Activated naive CD4-positive, alpha-beta T cell treated with anti-CD3 and anti-CD28 coated beads for 36 hours (primary cell): ENCODE data around the gene SAMD1. TPM values are rescaled to one million over a fixed set of nuclear protein-coding genes. Genes with fewer than 3 reads are reported as not detected.

ENCODE experiments used
- CTCF ChIA-PET: fragments of 350-600 bp; sonication (Branson Sonifier 250); formaldehyde crosslinking; loops from one replicate; lab custom pipeline; 2021; ENCODE audit warnings: antibody characterized with exemption; lab: Charles Lee
- DNase-seq: peaks from one replicate; pipeline ENCODE4 v3.0.0-alpha.2; 2020
- H3K27ac Mint-ChIP-seq: one replicate; pipeline ENCODE4 v1.8.0; 2021; ENCODE audit warnings: mild to moderate bottlenecking, mixed read lengths
- H3K27me3 Mint-ChIP-seq: one replicate; pipeline ENCODE4 v1.8.0; 2021; ENCODE audit warnings: low read depth, mixed read lengths
- H3K36me3 Mint-ChIP-seq: one replicate; pipeline ENCODE4 v1.8.0; 2021; ENCODE audit warnings: low read depth, mixed read lengths
- H3K4me1 Mint-ChIP-seq: one replicate; pipeline ENCODE4 v1.8.0; 2021; ENCODE audit warnings: low read depth, mixed read lengths
- H3K4me3 Mint-ChIP-seq: one replicate; pipeline ENCODE4 v1.8.0; 2021; ENCODE audit warnings: mild to moderate bottlenecking, moderate library complexity, mixed read lengths
- H3K9me3 Mint-ChIP-seq: one replicate; pipeline ENCODE4 v1.8.0; 2021; ENCODE audit warnings: mixed read lengths
- intact Hi-C: fragments of 100-400 bp; cut with micrococcal nuclease; formaldehyde crosslinking; loops from one replicate; pipeline ENCODE4 v1.15.1; 2023
- total RNA-seq, 2 experiments: library from RNA; stranded (reverse); gene quantifications; one replicate each; pipeline ENCODE4 v1.2.3, GENCODE V29; 2021

Gene SAMD1
- total RNA-seq, 2 experiments from 2014 or later = 50.9 to 53.0 TPM

DNA sequence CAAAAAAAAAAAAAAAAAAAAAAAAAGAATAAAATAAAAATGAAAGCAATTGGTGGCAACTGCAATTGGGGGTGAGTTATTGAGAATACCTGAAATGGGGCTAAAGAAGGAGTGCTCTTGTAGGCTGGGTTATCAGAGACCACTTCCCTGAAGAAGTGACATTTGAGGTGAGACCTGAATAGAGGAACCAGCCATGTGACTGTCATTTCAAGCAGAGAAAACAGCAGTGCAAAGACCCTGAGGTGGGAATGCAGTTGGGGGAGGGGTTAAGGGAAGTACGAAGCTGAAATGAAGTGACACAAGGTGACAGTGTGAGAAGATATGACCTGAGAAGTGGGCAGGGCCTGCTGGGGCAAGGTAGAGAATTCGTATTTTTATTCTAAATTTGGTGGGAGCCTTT is 24.4 kb downstream of the SAMD1 start:
- intact Hi-C loops = no loop called here
- CTCF ChIA-PET = interaction anchor here (0.6 to 1.0 kb wide), 3 partner anchors 23 to 187 kb away, joined by 3 to 4 read pairs (median 3); no protein-coding TSS in a partner anchor
- Mint-ChIP-seq H3K27ac (no peak overlapping the region), H3K4me1 (no peaks in the 10 kb centered on the region), H3K27me3 (peaks cover 4% of the 10 kb centered on the region), H3K4me3 (no peak overlapping the region), H3K9me3 (no peaks in the 10 kb centered on the region), H3K36me3 (no peaks in the 10 kb centered on the region)
- no peak for DNase-seq

DNA sequence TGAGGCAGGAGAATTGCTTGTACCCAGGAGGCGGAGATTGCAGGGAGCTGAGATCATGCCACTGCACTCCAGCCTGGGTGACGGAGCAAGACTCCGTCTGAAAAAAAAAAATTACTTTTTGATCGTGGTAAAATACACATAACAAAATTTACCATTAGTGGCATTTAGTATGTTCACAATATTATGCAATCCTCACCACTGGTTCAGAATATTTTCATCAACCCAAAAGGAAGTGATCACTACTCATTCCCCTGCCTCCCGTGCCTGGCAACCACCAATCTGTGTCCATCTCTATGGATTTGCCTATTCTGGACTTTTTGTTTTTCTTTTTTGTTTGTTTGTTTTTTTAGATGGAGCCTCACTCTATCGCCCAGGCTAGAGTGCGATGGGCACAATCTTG is 27.4 kb downstream of the SAMD1 start:
- no peak overlapping the region for H3K27ac Mint-ChIP-seq
- H3K9me3 Mint-ChIP-seq = no peaks in the 10 kb centered on the region
- intact Hi-C loops = no loop called here
- H3K4me1 Mint-ChIP-seq = peaks cover 12% of the 10 kb centered on the region
- CTCF ChIA-PET = interaction anchor here (0.7 to 1.2 kb wide), 3 partner anchors 8 to 10 kb away, joined by 3 to 4 read pairs (median 3); no protein-coding TSS in a partner anchor
- H3K27me3 Mint-ChIP-seq = peaks cover 28% of the 10 kb centered on the region
- DNase-seq = no peak
- H3K4me3 Mint-ChIP-seq = no peak overlapping the region
- H3K36me3 Mint-ChIP-seq = no peaks in the 10 kb centered on the region

DNA sequence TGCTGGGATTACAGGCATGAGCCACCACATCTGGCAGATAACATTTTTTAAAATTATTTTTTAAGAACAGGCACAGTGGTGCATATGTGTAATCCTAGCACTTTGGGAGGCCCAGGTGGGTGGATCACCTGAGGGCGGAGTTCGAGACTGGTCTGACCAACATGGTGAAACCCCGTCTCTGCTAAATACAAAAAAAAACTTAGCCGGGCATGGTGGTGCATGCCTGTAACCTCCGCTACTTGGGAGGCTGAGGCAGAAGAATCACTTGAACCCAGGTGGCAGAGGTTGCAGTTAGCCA is 28.0 kb downstream of the SAMD1 start:
- no peak overlapping the region for H3K4me3 Mint-ChIP-seq
- H3K36me3 Mint-ChIP-seq = no peaks in the 10 kb centered on the region
- DNase-seq = no peak
- no peaks in the 10 kb centered on the region for H3K9me3 Mint-ChIP-seq
- peaks cover 17% of the 10 kb centered on the region for H3K4me1 Mint-ChIP-seq
- no peak overlapping the region for H3K27ac Mint-ChIP-seq
- intact Hi-C loops = no loop called here
- H3K27me3 Mint-ChIP-seq = peaks cover 33% of the 10 kb centered on the region
- CTCF ChIA-PET = interaction anchor here (0.7 to 1.2 kb wide), 2 partner anchors 9 to 10 kb away, joined by 3 read pairs; no protein-coding TSS in a partner anchor

DNA sequence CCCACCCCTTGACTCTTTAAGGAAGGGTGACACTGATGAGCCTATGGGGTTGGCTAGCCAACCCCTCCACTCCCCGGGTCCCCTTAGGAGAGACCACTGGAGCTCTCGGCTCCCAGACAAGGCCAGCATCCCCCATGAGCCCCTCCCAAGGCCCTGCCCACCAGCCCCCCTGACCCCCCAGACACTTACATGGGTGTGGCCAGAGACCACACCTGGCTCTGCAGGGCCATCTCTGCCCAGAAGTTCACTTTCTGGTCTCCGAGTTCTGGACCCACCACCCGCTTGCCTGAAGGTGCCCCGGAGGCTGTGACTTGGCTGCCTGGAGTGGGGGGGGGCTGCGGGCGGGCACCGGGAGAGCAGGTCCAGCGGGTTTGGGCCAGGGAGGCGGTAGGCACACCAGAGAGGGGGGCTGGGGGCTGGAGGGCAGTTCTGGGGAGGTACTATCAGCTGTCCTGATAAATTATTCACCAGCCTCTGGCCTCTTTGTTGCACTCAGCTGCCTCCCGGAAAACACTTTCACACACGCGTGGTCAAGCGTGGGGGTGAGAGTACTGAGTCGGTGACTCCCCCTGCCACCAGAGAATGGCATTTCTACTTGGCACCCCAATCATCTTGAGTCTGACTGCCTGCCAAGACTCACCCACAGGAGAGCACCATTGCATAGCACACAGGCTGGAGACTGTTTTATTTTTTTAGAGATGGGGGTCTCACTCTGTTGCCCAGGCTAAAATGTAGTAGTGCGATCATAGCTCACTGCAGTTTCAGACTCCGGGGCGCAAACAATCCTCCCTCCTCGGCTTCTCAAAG is 28.6 kb downstream of the SAMD1 start, which contains the start of gene PALM3:
Gene PALM3, minus strand, starts transcription at position 326 of the 807 bp plus-strand sequence. Its CDS starts 96 bp downstream, at position 230.
- H3K27ac Mint-ChIP-seq = no peak within 1 kb of the TSS
- H3K27me3 Mint-ChIP-seq = peaks cover 34% of the 10 kb centered on the region
- intact Hi-C loops = no loop called here
- no peak within 1 kb of the TSS for H3K4me3 Mint-ChIP-seq
- CTCF ChIA-PET = interaction anchor here (1.2 kb wide), 1 partner anchor 10 kb away, joined by 3 read pairs; no protein-coding TSS in a partner anchor
- H3K9me3 Mint-ChIP-seq = no peaks in the 10 kb centered on the region
- peaks cover 17% of the 10 kb centered on the region for H3K4me1 Mint-ChIP-seq
- DNase-seq = no peak
- no peaks in the 10 kb centered on the region for H3K36me3 Mint-ChIP-seq

DNA sequence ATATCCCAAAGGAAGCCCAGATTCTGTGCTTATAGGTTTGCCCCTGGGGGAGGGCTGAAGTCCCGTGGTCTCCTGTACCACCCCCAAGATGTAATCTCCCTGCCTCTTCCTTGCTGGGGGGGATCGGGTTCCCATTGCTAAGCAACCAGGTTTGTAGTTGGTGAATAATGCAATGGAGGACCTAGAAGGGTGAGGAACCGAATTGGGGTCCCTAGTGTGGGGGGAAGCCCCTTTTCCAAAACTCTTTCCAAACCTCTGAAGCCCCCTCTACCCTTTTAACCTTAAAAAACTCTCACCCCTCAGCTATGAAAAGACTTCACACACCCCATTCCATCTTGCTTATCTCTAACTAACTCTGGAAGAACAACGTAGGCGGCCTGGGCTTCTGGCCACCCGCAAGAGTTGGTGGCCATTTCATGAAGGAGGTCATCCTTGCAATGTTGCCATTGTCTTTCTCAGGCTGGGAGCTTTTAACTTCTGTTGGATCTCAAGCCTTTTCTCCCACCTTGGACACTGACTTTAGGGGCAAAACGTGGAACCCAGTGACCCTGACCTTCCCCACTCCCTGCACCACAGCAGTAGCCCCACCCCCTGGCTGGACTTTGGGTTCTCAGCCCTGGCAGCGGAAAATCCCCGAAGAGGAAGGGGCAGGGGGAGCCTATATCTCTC is 29.3 kb downstream of the SAMD1 start:
- DNase-seq = no peak
- H3K36me3 Mint-ChIP-seq = no peaks in the 10 kb centered on the region
- H3K4me1 Mint-ChIP-seq = peaks cover 17% of the 10 kb centered on the region
- H3K27ac Mint-ChIP-seq = no peak overlapping the region
- H3K27me3 Mint-ChIP-seq = peaks cover 37% of the 10 kb centered on the region
- CTCF ChIA-PET = interaction anchor here (1.2 to 5.9 kb wide), 6 partner anchors 9 to 182 kb away, joined by 3 to 55 read pairs (median 12); partner anchors contain the start of gene MISP3
- H3K9me3 Mint-ChIP-seq = no peaks in the 10 kb centered on the region
- intact Hi-C loops = no loop called here
- H3K4me3 Mint-ChIP-seq = no peak overlapping the region

DNA sequence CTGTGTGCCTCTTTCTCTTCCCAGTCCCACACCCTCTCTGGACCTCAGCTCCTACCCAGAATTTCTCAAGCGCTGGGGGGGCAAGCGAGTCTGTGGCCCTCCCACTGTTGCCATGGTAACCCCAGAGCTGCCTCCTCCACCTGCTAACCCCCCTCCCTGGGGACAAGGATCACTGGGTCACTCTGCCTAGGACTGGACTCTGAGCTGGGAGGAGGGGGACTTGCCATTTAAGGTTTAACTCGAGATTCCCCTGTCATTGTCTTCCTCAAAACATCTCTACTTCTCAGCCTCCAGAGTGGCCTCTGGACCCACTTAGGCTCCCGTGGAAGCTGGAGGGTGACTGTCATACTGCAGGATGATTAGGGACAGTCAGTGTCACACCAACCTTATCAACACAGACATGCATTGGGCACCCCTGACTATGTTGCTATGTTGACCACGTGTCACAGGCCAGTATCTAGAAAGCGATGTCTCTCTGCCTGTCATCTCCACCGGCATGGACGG is 30.8 kb downstream of the SAMD1 start:
- H3K27me3 Mint-ChIP-seq = peaks cover 37% of the 10 kb centered on the region
- H3K36me3 Mint-ChIP-seq = no peaks in the 10 kb centered on the region
- H3K4me3 Mint-ChIP-seq = no peak overlapping the region
- CTCF ChIA-PET = interaction anchor here (0.8 to 5.9 kb wide), 20 partner anchors 8 to 222 kb away, joined by 3 to 55 read pairs (median 6); partner anchors contain the start of genes BRME1, CC2D1A, IL27RA and MISP3
- intact Hi-C loops = no loop called here
- DNase-seq = no peak
- H3K27ac Mint-ChIP-seq = no peak overlapping the region
- peaks cover 17% of the 10 kb centered on the region for H3K4me1 Mint-ChIP-seq
- no peaks in the 10 kb centered on the region for H3K9me3 Mint-ChIP-seq

DNA sequence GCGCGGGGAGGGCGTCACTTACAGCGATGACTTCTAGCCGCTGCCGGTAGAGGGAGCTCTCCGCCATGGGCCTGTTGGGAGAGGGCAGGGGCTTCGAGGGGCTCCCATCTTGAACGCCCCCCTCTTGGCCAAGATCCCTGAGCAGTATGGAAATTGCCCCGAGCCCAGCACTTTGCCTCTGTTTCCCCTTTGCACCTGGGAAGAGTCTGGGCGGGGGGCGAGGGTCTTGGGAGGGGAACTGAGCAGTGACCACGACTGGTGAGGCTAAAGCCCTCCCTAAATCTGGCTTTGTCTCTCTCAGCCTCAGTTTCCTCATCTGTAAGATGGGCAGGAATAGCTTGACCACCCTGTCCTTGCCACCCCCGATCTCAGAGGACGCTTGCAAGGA is 31.5 kb downstream of the SAMD1 start:
- DNase-seq = peak; percentile 53
- CTCF ChIA-PET = interaction anchor here (0.5 to 5.9 kb wide), 23 partner anchors 11 to 386 kb away, joined by 3 to 55 read pairs (median 5); partner anchors contain the start of genes BRME1, CC2D1A, IL27RA and MISP3
- no peak overlapping the region for H3K27ac Mint-ChIP-seq

DNA sequence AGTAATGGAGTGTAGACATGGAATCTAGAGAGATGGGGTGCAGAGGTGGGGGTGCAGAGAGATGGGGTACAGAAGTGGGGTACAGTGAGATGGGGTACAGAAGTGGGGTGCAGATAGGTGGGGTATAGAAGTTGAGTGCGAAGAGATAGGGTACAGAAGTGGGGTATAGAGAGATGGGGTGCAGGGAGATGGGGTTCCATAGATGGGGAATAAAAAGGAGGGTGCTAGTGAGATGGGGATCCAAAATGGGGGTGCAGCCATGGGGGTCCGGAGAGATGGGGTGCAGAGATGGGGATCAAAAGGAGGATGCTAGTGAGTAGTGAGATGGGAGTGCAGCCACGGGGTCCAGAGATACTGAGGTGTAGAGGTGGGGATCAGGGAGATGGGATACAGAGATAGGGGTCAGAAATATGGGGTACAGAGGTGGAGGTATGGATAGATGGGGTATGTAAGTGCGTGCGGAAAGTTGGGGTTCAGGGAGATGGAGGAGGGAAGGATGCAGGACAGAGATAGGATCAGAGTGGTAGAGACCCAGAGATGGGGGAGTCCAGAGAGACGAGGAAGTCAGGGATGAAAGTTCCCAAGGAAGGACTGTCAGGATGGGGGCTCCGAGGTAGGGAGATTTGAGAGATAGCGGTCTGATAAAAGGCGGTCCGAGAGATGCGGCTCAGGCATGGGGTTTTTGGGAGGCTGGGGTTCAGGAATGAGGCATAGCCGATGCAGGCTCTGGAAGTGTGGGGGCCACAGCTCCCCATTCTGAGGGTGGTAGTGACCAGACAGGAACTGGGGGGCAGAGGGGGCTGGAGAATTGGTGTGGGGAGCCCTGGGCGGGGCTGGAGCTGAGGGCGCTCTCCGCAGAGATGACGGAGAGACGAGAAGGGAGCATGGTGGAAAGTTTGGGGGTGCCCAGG is 32.1 kb downstream of the SAMD1 start:
- Mint-ChIP-seq H3K9me3 (no peaks in the 10 kb centered on the region), H3K27me3 (peaks cover 37% of the 10 kb centered on the region), H3K4me1 (peaks cover 17% of the 10 kb centered on the region), H3K4me3 (peak overlapping the region; percentile 7), H3K36me3 (no peaks in the 10 kb centered on the region), H3K27ac (no peak overlapping the region)
- DNase-seq = no peak
- CTCF ChIA-PET = interaction anchor here (0.5 to 5.9 kb wide), 22 partner anchors 10 to 387 kb away, joined by 3 to 55 read pairs (median 4); partner anchors contain the start of genes BRME1, CC2D1A, IL27RA and MISP3
- intact Hi-C loops = no loop called here

More for the DNA sequence above, 31.5 kb downstream of the SAMD1 start:
- intact Hi-C loops = no loop called here
- Mint-ChIP-seq H3K27me3 (peaks cover 37% of the 10 kb centered on the region), H3K36me3 (no peaks in the 10 kb centered on the region), H3K4me3 (no peak overlapping the region), H3K4me1 (peaks cover 17% of the 10 kb centered on the region), H3K9me3 (no peaks in the 10 kb centered on the region)

DNA sequence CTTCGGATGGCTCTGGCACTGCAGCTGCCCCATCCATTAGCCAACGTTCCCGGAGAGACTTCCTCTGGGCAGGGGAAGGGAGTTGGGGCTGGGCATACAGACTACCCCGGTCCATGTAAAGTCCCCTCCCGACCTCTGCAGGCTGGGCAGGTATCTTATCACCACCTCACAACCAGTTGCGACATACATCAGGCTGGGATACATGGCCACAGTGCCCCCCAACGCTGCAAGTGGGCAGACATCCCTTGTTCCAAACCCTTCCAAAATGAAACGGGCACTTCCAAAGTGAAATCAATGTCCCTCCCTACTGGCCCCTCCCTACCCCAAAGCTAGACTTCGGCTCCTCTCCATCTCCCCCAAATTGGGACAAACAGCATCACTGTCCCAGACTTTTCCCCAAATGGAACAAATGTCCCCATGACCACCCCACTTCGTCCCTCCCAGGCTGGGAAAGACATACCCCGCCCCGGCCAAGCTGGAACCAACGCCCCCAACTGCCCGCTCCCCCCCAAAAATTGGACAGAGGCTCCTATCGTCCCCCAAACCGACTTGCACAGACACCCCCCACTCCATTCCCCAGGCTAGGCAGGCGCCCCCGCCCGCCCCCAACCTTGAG is 33.7 kb downstream of the SAMD1 start:
- no peak overlapping the region for H3K27ac Mint-ChIP-seq

DNA sequence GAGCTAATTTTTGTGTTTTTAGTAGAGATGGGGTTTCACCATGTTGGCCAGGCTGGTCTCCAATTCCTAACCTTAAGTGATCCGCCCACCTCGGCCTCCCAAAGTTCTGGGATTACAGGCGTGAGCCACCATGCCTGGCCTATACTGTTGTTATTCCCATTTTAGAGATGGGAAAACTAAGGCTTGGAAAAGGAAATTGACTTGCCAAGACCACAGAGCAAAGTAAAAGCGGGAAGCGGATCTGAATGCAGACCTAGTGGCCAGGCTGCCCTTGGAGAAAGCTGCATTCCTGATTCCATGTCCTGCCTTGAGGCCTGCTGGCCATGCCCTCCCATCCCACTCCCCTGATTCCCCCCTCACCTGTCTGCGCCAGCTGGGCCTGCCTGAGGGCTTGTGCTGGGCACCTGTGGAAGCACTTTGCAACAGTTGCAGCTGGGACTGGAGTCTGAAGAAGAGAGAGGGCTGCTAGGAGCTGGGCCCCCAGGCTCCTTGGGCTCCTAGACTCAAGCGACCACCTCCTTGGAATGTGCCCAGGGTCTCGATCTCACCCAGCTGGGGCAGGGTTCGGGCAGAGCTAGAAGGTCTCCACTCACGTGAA is 34.4 kb downstream of the SAMD1 start:
- H3K9me3 Mint-ChIP-seq = peaks cover 2% of the 10 kb centered on the region
- peaks cover 33% of the 10 kb centered on the region for H3K27me3 Mint-ChIP-seq
- CTCF ChIA-PET = interaction anchor here (5.9 kb wide), 1 partner anchor 14 kb away, joined by 55 read pairs; the partner anchor contains the start of gene MISP3
- peaks cover 17% of the 10 kb centered on the region for H3K4me1 Mint-ChIP-seq
- peaks cover 16% of the 10 kb centered on the region for H3K36me3 Mint-ChIP-seq
- DNase-seq = no peak
- no peak overlapping the region for H3K4me3 Mint-ChIP-seq
- no peak overlapping the region for H3K27ac Mint-ChIP-seq
- intact Hi-C loops = no loop called here

More for the DNA sequence above, 33.7 kb downstream of the SAMD1 start:
- CTCF ChIA-PET = interaction anchor here (0.6 to 5.9 kb wide), 5 partner anchors 8 to 201 kb away, joined by 3 to 55 read pairs (median 6); partner anchors contain the start of gene MISP3
- peaks cover 17% of the 10 kb centered on the region for H3K4me1 Mint-ChIP-seq
- no peak for DNase-seq
- peak overlapping the region; percentile 45 for H3K4me3 Mint-ChIP-seq
- intact Hi-C loops = no loop called here
- H3K27me3 Mint-ChIP-seq = peaks cover 37% of the 10 kb centered on the region
- H3K36me3 Mint-ChIP-seq = peaks cover 12% of the 10 kb centered on the region
- peaks cover 2% of the 10 kb centered on the region for H3K9me3 Mint-ChIP-seq
